Measurements from ENCODE around the gene EPHA5.

EPHA5 gene

GRCh38 chr4:65510976-65511375 is 159.3 kb downstream of the EPHA5 start:
- Histone ChIP-seq H4K8ac (ENCODE audit: low read depth, low read length) (no peak overlapping the region), H2AK5ac (ENCODE audit: low read length) (no peak overlapping the region), H3K9ac (ENCODE audit: low read length) (no peak overlapping the region), H3K27me3 (ENCODE audit: insufficient read depth, low read length) (no peaks in the 10 kb centered on the region), H3K79me1 (ENCODE audit: low read length) (no peaks in the 10 kb centered on the region), H2BK120ac (ENCODE audit: insufficient read depth, low read length, poor library complexity) (no peak overlapping the region), H3K36me3 (ENCODE audit: control insufficient read depth in 1 of 2, insufficient read depth in 2 of 2, low read length in 2 of 2) (no peaks in the 10 kb centered on the region), H3K4me3 (ENCODE audit: low read depth, low read length) (no peak overlapping the region), H3K18ac (ENCODE audit: low read length) (no peak overlapping the region), H3K23ac (ENCODE audit: low read length) (no peak overlapping the region), H3K4me1 (ENCODE audit: control insufficient read depth in 1 of 2, insufficient read depth in 2 of 2, low read length in 2 of 2) (no peaks in the 10 kb centered on the region), H3K4me2 (ENCODE audit: low read length) (no peak overlapping the region), H3K27ac (ENCODE audit: low read depth, low read length) (no peak overlapping the region), H3K9me3 (ENCODE audit: insufficient read depth, low read depth, low read length) (no peaks in the 10 kb centered on the region), H4K12ac (ENCODE audit: low read depth, low read length) (no peak overlapping the region), H4K91ac (ENCODE audit: low read depth, low read length) (no peak overlapping the region), H3K4ac (ENCODE audit: low read depth, low read length) (no peak overlapping the region), H2AFZ (ENCODE audit: insufficient read depth, low read length, poor library complexity) (no peak overlapping the region), H2BK5ac (ENCODE audit: low read depth, low read length, poor library complexity) (no peak overlapping the region), H3K79me2 (ENCODE audit: control insufficient read depth, insufficient read depth, low read length, poor library complexity) (no peaks in the 10 kb centered on the region), H2BK12ac (ENCODE audit: low read length) (no peak overlapping the region), H3K14ac (ENCODE audit: low read length) (no peak overlapping the region)
- WGBS (ENCODE audit: extremely low coverage, insufficient coverage, insufficient read length): no CpG with 5 or more reads among the region's 1 CpG
- DNase-seq: no peak

- no peak for DNase-seq
- H2BK120ac ChIP-seq (ENCODE audit: insufficient read depth, low read length, poor library complexity): no peak overlapping the region
- H2AK5ac ChIP-seq (ENCODE audit: low read length): no peak overlapping the region
- no peak overlapping the region for H3K23ac ChIP-seq (ENCODE audit: low read length)
- no peak overlapping the region for H4K8ac ChIP-seq (ENCODE audit: low read depth, low read length)
- H3K4me3 ChIP-seq (ENCODE audit: low read depth, low read length): no peak overlapping the region
- no peak overlapping the region for H2BK5ac ChIP-seq (ENCODE audit: low read depth, low read length, poor library complexity)
- H3K9me3 ChIP-seq (ENCODE audit: insufficient read depth, low read depth, low read length): no peaks in the 10 kb centered on the region
- WGBS (ENCODE audit: extremely low coverage, insufficient coverage, insufficient read length): no CpG with 5 or more reads among the region's 2 CpGs
- no peak overlapping the region for H4K12ac ChIP-seq (ENCODE audit: low read depth, low read length)
- H3K79me1 ChIP-seq (ENCODE audit: low read length): no peaks in the 10 kb centered on the region
- H4K91ac ChIP-seq (ENCODE audit: low read depth, low read length): no peak overlapping the region
- H3K36me3 ChIP-seq (ENCODE audit: control insufficient read depth in 1 of 2, insufficient read depth in 2 of 2, low read length in 2 of 2): no peaks in the 10 kb centered on the region
- H2AFZ ChIP-seq (ENCODE audit: insufficient read depth, low read length, poor library complexity): no peak overlapping the region
- H3K27me3 ChIP-seq (ENCODE audit: insufficient read depth, low read length): no peaks in the 10 kb centered on the region
- no peaks in the 10 kb centered on the region for H3K4me1 ChIP-seq (ENCODE audit: control insufficient read depth in 1 of 2, insufficient read depth in 2 of 2, low read length in 2 of 2)
- no peak overlapping the region for H3K9ac ChIP-seq (ENCODE audit: low read length)
- no peak overlapping the region for H3K14ac ChIP-seq (ENCODE audit: low read length)
- no peak overlapping the region for H3K18ac ChIP-seq (ENCODE audit: low read length)
- H3K4me2 ChIP-seq (ENCODE audit: low read length): no peak overlapping the region
- H3K27ac ChIP-seq (ENCODE audit: low read depth, low read length): no peak overlapping the region
- H3K4ac ChIP-seq (ENCODE audit: low read depth, low read length): no peak overlapping the region
- H3K79me2 ChIP-seq (ENCODE audit: control insufficient read depth, insufficient read depth, low read length, poor library complexity): no peaks in the 10 kb centered on the region
- no peak overlapping the region for H2BK12ac ChIP-seq (ENCODE audit: low read length)
These were observed 162.1 kb downstream of the EPHA5 start for GRCh38 chr4:65508168-65508567.

GRCh38 chr4:65502131-65502701 is 168.1 kb downstream of the EPHA5 start:
- Histone ChIP-seq H4K91ac (ENCODE audit: low read depth, low read length) (no peak overlapping the region), H4K8ac (ENCODE audit: low read depth, low read length) (no peak overlapping the region), H2BK5ac (ENCODE audit: low read depth, low read length, poor library complexity) (no peak overlapping the region), H3K27me3 (ENCODE audit: insufficient read depth, low read length) (no peaks in the 10 kb centered on the region), H2BK120ac (ENCODE audit: insufficient read depth, low read length, poor library complexity) (no peak overlapping the region), H3K14ac (ENCODE audit: low read length) (no peak overlapping the region), H3K79me1 (ENCODE audit: low read length) (no peaks in the 10 kb centered on the region), H3K4me2 (ENCODE audit: low read length) (no peak overlapping the region), H3K4me3 (ENCODE audit: low read depth, low read length) (no peak overlapping the region), H3K36me3 (ENCODE audit: control insufficient read depth in 1 of 2, insufficient read depth in 2 of 2, low read length in 2 of 2) (no peaks in the 10 kb centered on the region), H2AFZ (ENCODE audit: insufficient read depth, low read length, poor library complexity) (no peak overlapping the region), H3K27ac (ENCODE audit: low read depth, low read length) (no peak overlapping the region), H2BK12ac (ENCODE audit: low read length) (no peak overlapping the region), H4K12ac (ENCODE audit: low read depth, low read length) (no peak overlapping the region), H3K9ac (ENCODE audit: low read length) (no peak overlapping the region), H3K4ac (ENCODE audit: low read depth, low read length) (no peak overlapping the region), H3K18ac (ENCODE audit: low read length) (no peak overlapping the region), H3K9me3 (ENCODE audit: insufficient read depth, low read depth, low read length) (no peaks in the 10 kb centered on the region), H3K23ac (ENCODE audit: low read length) (no peak overlapping the region), H3K4me1 (ENCODE audit: control insufficient read depth in 1 of 2, insufficient read depth in 2 of 2, low read length in 2 of 2) (no peaks in the 10 kb centered on the region), H3K79me2 (ENCODE audit: control insufficient read depth, insufficient read depth, low read length, poor library complexity) (no peaks in the 10 kb centered on the region), H2AK5ac (ENCODE audit: low read length) (no peak overlapping the region)
- WGBS (ENCODE audit: extremely low coverage, insufficient coverage, insufficient read length): no CpG with 5 or more reads among the region's 2 CpGs
- DNase-seq: no peak

- Histone ChIP-seq H3K18ac (ENCODE audit: low read length) (no peak overlapping the region), H2BK5ac (ENCODE audit: low read depth, low read length, poor library complexity) (no peak overlapping the region), H3K14ac (ENCODE audit: low read length) (no peak overlapping the region), H3K36me3 (ENCODE audit: control insufficient read depth in 1 of 2, insufficient read depth in 2 of 2, low read length in 2 of 2) (no peaks in the 10 kb centered on the region), H3K4me3 (ENCODE audit: low read depth, low read length) (no peak overlapping the region), H3K27ac (ENCODE audit: low read depth, low read length) (no peak overlapping the region), H3K23ac (ENCODE audit: low read length) (no peak overlapping the region), H2BK120ac (ENCODE audit: insufficient read depth, low read length, poor library complexity) (no peak overlapping the region), H3K4ac (ENCODE audit: low read depth, low read length) (no peak overlapping the region), H3K79me1 (ENCODE audit: low read length) (no peaks in the 10 kb centered on the region), H4K91ac (ENCODE audit: low read depth, low read length) (no peak overlapping the region), H2AFZ (ENCODE audit: insufficient read depth, low read length, poor library complexity) (no peak overlapping the region), H4K12ac (ENCODE audit: low read depth, low read length) (no peak overlapping the region), H3K79me2 (ENCODE audit: control insufficient read depth, insufficient read depth, low read length, poor library complexity) (no peaks in the 10 kb centered on the region), H2BK12ac (ENCODE audit: low read length) (no peak overlapping the region), H3K27me3 (ENCODE audit: insufficient read depth, low read length) (no peaks in the 10 kb centered on the region), H4K8ac (ENCODE audit: low read depth, low read length) (no peak overlapping the region), H3K4me1 (ENCODE audit: control insufficient read depth in 1 of 2, insufficient read depth in 2 of 2, low read length in 2 of 2) (no peaks in the 10 kb centered on the region), H2AK5ac (ENCODE audit: low read length) (no peak overlapping the region), H3K9me3 (ENCODE audit: insufficient read depth, low read depth, low read length) (no peaks in the 10 kb centered on the region), H3K9ac (ENCODE audit: low read length) (no peak overlapping the region), H3K4me2 (ENCODE audit: low read length) (no peak overlapping the region)
- no peak for DNase-seq
- WGBS (ENCODE audit: extremely low coverage, insufficient coverage, insufficient read length): 100% methylated on average over 1 of the region's 2 CpGs
These were observed 171.7 kb downstream of the EPHA5 start for GRCh38 chr4:65498606-65499005.
